Spleen (tissue), 11 donors: Measurements from ENCODE around the gene PYDC1. TPM values are rescaled to one million over a fixed set of nuclear protein-coding genes. Genes with fewer than 3 reads are reported as not detected.

Source experiments
- DNase-seq: peaks from one replicate; pipeline ENCODE4 v3.0.0-alpha.2; 2020
- H3K27ac ChIP-seq, 8 donors: fragments of 200-600 bp; sonication (generic) in 7 of 8; 1 replicate in 4 of 8; 2 replicates in 4 of 8; pipeline versions ENCODE4 v1.5.0 to v1.8.0; 2016 to 2021; ENCODE audit warnings: inconsistent platforms in 4 of 8, mild to moderate bottlenecking in 4 of 8, moderate library complexity in 1 of 8
- H3K27me3 ChIP-seq, 7 donors: fragments of 200-600 bp; sonication (generic) in 6 of 7; replicated peaks in 1 of 7; 1 replicate in 4 of 7; 2 replicates in 3 of 7; pipeline versions ENCODE4 v1.5.0 to v1.8.0; 2016 to 2021; ENCODE audit warnings: inconsistent platforms in 3 of 7, mild to moderate bottlenecking in 1 of 7
- H3K36me3 ChIP-seq, 6 donors: fragments of 200-600 bp; sonication (generic) in 5 of 6; 1 replicate in 4 of 6; 2 replicates in 2 of 6; pipeline versions ENCODE4 v1.5.0 to v1.8.0; 2016 to 2021; ENCODE audit warnings: inconsistent platforms in 2 of 6
- H3K4me1 ChIP-seq, 6 donors: fragments of 200-600 bp; sonication (generic) in 5 of 6; 1 replicate in 3 of 6; 2 replicates in 3 of 6; pipeline versions ENCODE4 v1.5.0 to v1.8.0; 2016 to 2021; ENCODE audit warnings: inconsistent platforms in 3 of 6
- H3K4me3 ChIP-seq, 8 donors: fragments of 200-600 bp; sonication (generic) in 7 of 8; 1 replicate in 4 of 8; 2 replicates in 4 of 8; pipeline versions ENCODE4 v1.5.0 to v1.8.0; 2016 to 2021; ENCODE audit warnings: inconsistent platforms in 4 of 8, mild to moderate bottlenecking in 4 of 8, moderate library complexity in 2 of 8
- H3K9me3 ChIP-seq, 8 donors: fragments of 200-600 bp; sonication (generic) in 7 of 8; 1 replicate in 4 of 8; 2 replicates in 4 of 8; pipeline versions ENCODE4 v1.5.0 to v1.8.0; 2016 to 2021; ENCODE audit warnings: inconsistent platforms in 4 of 8
- CTCF ChIP-seq, 11 experiments: fragments of 200-600 bp in 7 of 11; fragments of 450-650 bp in 4 of 11; sonication (generic) in 4 of 11; IDR thresholded peaks in 8 of 11; conservative IDR thresholded peaks in 3 of 11; 1 replicate in 7 of 11; 2 replicates in 4 of 11; pipeline versions ENCODE4 v1.4.0 to v1.8.0; 2016 to 2021; ENCODE audit warnings: antibody characterized with exemption in 11 of 11, inconsistent platforms in 4 of 11, mild to moderate bottlenecking in 1 of 11
- POLR2A ChIP-seq, 3 donors: fragments of 450-650 bp; IDR thresholded peaks; one replicate each; pipeline ENCODE4 v1.5.1; 2017; ENCODE audit warnings: antibody characterized with exemption in 3 of 3, mild to moderate bottlenecking in 1 of 3
- POLR2AphosphoS5 ChIP-seq, 3 donors: sonication (generic); formaldehyde crosslinking; IDR thresholded peaks; one replicate each; pipeline ENCODE4 v1.5.1; 2017; ENCODE audit warnings: antibody characterized with exemption in 3 of 3
- WGBS, 5 donors: extraction: QIAGEN DNeasy Blood & Tissue Kit in 3 of 5; methylation state at CpG; one replicate each; pipeline versions ENCODE4 v1.1.5 to v1.1.7; 2013 to 2018; 5-methylcytosine and 5-hydroxymethylcytosine counted together
- intact Hi-C: fragments of 100-400 bp; cut with DNase I; formaldehyde crosslinking; loops from one replicate; pipeline ENCODE4 v1.15.0; 2023; ENCODE audit warnings: low total_unique reads
- polyA plus RNA-seq, 3 donors: library from polyadenylated mRNA; stranded (reverse); fragments of 200-250 nt; gene quantifications; one replicate each; pipeline ENCODE4 v1.2.1, GENCODE V29; 2013
- total RNA-seq, 7 donors: library from RNA; depleted of rRNA in 3 of 7; stranded (reverse); fragments of >200 nt in 3 of 7; fragmentation: NEBNext Ultra II Directional in 4 of 7; extraction: Animal tissue kit (Norgen Biotek cat#: 25700) in 4 of 7; gene quantifications; one replicate each; pipeline versions ENCODE4 v1.1.0 to v1.2.1, GENCODE V29; 2016 to 2021
- donor health status: healthy with polysubstance abuse.
- donor health status: DM: no; HTN: no; CAD: no; lungs with moderate emphysema.
- donor health status: DM: no; HTN: no; CAD: no.
- donor health status: Bipolar disorder and iron deficiency.
- donor health status: healthy.
- donor health status: DM: no; HTN: no; CAD: no.
- donor health status: DM: yes; HTN: yes; CAD: no.

Gene PYDC1
- total and polyA plus RNA-seq, 10 donors, result 0.72 to 2.7 TPM; not detected in 8

DNA sequence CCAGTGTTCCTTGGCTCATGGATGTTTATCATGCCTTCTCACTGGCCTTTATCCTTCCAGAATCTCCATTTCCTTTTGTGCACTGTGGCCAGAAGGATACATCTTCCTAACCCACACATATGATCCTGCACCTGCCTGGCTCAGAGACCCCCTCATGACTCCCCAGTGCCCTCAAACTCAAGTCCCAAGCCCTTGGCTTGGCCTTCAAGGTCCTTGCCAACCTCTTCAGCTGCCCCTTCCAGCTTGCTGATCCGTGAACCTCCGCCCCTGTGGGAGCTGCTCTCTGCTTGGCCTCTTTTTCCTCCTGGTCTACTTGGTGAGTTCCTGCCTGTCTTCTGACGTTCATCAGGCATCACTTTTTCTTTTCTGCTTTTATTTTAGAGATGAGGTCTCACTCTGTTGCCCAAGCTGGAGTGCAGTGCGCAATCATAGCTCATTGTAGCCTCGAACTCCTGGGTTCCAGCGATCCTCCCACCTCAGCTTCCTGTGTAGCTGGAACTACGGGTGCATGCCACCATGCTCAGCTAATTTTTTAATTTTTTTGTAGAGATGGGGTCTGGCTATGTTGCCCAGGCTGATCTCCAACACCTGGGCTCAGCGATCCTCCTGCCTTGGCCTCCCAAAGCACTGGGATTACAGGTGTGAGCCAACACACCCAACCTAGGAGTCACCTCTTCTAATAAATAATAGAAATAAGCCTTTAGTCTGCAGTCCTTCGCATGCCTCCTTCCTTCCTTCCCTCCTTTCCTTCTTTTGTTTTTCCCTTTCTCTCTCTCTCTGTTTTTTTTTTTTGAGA is 11.9 kb downstream of the PYDC1 start:
- intact Hi-C loops, result no loop called here
- 80 to 90% (median 80%) methylated on average over 9 of the region's 9 CpGs for WGBS, 5 donors
- peak; percentile 41 for DNase-seq
- Histone ChIP-seq H3K4me3 (no peak overlapping the region), H3K27me3 (no peaks in the 10 kb centered on the region), H3K27ac (no peak overlapping the region), H3K36me3 (peaks cover 0 to 7% (median 0%) of the 10 kb centered on the region in 6 donors), H3K4me1 (peaks cover 19 to 56% (median 42%) of the 10 kb centered on the region in 6 donors), H3K9me3 (no peaks in the 10 kb centered on the region)
- no peak for TF ChIP-seq POLR2AphosphoS5 (IDR thresholded peaks at IDR 0.05)
- no peak for TF ChIP-seq POLR2A (IDR thresholded peaks at IDR 0.05)
- TF ChIP-seq CTCF (IDR thresholded peaks at IDR 0.05 in 8 of 11, conservative IDR thresholded peaks at IDR 0.05 in 3 of 11), result no peak

DNA sequence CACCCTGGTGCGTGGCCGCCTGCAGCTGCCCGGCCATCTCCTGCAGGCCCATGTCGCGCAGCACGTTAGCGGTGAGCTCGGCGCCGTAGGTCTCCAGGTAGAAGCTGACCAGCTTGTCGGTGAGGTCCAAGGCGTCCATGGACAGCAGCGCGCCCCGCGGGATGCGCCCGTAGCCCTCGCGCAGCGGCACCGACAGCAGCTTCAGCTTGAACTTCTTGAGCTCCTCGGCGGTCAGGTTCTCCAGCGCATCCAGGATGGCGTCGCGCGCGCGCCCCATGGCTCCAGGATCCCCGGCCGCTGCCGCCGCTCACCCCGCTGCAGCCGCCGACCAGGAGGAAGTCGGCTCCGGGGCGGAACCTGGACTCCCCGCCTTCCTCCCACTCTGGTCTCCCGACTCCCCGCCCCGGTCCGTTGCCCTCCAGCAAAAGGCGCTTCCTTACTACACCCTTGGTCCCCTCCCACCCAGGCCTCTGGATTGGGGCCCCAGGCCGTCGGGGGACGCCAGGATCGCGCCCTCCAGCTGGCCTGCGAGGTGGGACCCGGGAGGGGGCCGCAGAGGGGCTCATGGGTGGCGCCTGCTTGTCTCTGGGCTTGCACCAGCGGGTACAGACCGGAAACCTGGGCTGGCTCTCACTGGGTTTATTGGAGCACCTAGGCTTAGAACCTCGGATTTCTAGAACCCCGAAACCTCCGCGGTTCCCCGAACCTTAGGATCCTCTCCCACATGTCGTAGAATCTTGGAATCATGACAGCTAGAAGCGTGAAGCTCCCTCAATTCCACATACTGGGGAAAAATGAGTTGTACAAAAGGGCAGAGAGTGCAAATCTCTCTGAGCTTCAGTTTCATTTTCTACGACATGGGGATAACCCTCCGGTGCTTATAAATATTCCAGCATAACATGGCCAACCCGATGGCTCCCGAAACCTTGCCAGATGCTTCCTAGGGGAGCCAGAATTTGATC is 14.2 kb downstream of the PYDC1 start, which contains the start of gene PYCARD:
TSS of gene PYCARD (minus strand) at position 347 of the 962 bp plus-strand sequence. CDS start at position 277, 70 bp downstream.
- Histone ChIP-seq H3K4me3 (peak within 1 kb of the TSS; percentile 76 to 97 (median 92)), H3K27me3 (no peaks in the 10 kb centered on the region), H3K36me3 (peaks cover 0 to 31% (median 0%) of the 10 kb centered on the region in 6 donors), H3K9me3 (no peaks in the 10 kb centered on the region), H3K27ac (peak within 1 kb of the TSS; percentile 72 to 96 (median 88)), H3K4me1 (peaks cover 20 to 80% (median 51%) of the 10 kb centered on the region in 6 donors)
- no peak for TF ChIP-seq CTCF (IDR thresholded peaks at IDR 0.05 in 8 of 11, conservative IDR thresholded peaks at IDR 0.05 in 3 of 11)
- TF ChIP-seq POLR2A (IDR thresholded peaks at IDR 0.05), result no peak
- peak in 2 of 3 donors; percentile 74 to 80 for TF ChIP-seq POLR2AphosphoS5 (IDR thresholded peaks at IDR 0.05)
- peak; percentile 93 for DNase-seq
- WGBS, 5 donors, result 3 to 7% (median 4%) methylated on average over 19 to 69 of the region's 69 CpGs
- intact Hi-C loops, result no loop called here

GRCh38 chr16:31201582-31202413 is 15.1 kb downstream of the PYDC1 start:
- H3K27ac ChIP-seq, result peak overlapping the region; percentile 72 to 96 (median 88)

More at GRCh38 chr16:31201582-31202413, 15.1 kb downstream of the PYDC1 start:
- peak; percentile 90 for DNase-seq
- H3K9me3 ChIP-seq, result no peaks in the 10 kb centered on the region
- WGBS, 5 donors, result 12 to 19% (median 14%) methylated on average over 16 to 35 of the region's 35 CpGs
- intact Hi-C loops, result no loop called here
- no peaks in the 10 kb centered on the region for H3K27me3 ChIP-seq
- peaks cover 20 to 83% (median 51%) of the 10 kb centered on the region in 6 donors for H3K4me1 ChIP-seq
- TF ChIP-seq POLR2A (IDR thresholded peaks at IDR 0.05), result no peak
- peak; percentile 7 to 79 (median 46) for TF ChIP-seq POLR2AphosphoS5 (IDR thresholded peaks at IDR 0.05)
- peak overlapping the region; percentile 76 to 97 (median 92) for H3K4me3 ChIP-seq
- H3K36me3 ChIP-seq, result peaks cover 0 to 40% (median 3%) of the 10 kb centered on the region in 6 donors
